ENCODE measurements around the gene BAZ2B.
"Not testable (repeated sequence)": the region's sequence is repeated elsewhere in the genome, so short reads cannot be mapped to it uniquely, and the experiment has no call there.

BAZ2B gene

DNA sequence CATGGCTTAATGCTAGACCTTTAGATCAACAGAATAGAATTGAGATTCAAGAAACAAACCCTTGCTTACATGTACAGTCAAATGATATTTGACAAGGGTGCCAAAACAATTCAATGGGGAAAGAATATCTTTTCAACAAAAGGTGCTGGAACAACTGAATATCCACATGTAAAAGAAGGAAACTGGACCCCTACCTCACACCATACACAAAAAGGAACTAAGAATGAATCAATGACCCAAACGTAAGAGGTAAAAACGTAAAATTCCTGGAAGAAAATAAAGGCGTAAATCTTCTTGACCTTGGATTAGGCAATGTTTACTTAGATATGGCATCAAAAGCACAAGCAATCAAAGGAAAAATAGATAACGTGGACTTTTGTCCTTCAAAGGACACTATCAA lies 43.1 kb downstream of the BAZ2B start:
- no peak for DNase-seq

DNA sequence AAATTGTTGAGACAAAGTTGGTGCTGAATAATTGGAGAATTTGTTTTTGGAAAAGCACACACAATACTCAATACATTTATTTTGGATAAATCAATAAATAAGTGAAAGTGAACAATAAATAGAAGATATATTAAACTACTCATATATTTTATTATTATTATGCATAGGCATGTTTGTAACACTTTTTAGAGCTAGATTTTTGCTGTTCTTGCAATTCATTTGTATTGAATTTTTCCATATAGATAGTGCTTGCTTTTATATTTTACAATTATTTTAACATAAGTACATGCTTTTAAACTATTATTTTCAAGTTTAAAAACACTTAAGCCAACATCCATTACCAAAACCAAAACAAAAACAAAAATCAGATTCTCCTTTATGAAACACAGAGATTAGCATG lies 43.9 kb downstream of the BAZ2B start:
- DNase-seq, result no peak

DNA sequence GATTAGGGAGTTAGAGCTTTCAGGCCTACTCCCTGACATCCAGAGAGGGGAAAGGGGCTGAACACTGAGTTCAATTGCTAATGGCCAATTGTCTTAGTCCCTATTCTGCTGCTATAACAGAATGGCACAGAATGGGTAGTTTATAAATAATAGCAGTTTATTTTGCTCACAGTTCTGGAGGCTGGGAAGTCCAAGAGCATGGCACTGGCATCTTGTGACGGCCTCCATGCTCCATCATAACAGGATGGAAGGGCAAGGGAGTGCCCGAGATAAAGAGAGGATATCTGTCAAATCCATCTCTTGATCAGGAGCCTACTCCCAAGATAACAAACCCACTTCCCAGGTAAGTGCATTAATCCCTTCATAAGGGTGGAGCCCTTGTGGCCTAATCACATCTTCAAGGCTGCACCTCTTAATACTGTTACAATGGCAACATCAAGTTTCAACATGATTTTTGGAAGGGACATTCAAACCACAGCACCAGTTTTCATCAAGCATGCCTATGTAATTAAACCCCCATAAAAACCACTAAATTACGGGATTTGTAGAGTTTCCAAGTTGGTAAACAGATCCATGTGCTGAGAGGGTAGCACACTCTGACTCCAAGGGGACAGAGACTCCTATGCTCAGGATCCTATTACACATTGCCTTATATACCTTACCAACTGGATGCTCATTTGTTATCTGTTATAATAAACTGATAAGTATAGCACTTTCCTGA lies 44.6 kb downstream of the BAZ2B start:
- DNase-seq, result no peak

DNA sequence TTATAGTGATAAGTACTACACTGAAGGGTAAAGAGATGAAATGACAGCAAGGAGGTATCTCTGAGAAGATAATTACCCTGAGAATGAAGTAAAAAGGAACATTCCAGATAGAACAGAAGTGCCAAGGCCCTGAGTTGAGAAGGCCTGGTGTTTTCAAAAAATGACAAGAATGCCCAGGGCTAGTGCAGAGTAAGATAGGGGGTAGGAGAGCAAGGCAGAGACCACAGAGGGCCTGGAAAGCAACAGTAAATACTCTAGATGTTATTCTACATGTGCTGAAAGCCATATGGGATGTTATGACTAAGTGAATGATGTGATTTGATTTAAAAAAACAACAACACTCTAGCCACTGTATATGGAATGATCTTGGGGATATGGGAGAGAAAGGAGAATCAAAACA lies 52.3 kb downstream of the BAZ2B start:
- DNase-seq, result no peak

DNA sequence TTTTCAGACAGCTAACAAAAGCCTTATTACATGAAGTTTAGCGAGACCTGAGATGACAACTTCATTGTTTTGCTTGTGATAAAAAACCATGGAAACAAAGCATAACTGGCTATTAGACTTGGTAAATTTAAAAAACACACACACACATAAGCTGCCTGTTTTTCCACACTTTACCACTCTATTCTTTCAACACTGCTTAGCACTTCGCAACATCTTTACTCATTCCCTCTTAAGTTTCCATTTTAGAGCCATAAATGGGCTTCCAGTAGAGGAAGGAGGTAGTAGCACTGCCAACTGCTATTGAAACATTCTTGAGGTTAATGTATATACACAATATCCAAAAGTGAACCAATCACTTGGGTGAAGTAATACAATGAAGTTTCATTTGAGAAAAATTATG lies 54.1 kb downstream of the BAZ2B start:
- DNase-seq, result no peak

DNA sequence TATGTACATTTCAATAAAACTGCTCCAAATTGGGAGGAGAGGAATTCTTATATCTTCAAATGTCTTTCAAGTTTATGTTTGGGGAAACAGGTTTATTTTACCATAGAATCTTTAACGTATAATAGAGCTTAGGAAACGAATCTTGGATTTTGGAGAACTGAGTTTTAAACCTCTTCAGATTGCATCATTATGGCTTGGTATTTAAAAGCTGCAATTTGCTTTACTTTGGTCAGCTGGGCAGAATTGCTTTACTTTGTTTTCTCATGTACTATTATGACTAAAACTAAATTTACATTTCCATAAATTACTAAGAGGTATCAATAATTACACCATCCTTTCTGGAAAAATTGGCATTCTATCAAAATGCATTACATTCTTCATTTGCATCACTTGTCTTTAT lies 54.6 kb downstream of the BAZ2B start:
- DNase-seq, result no peak

DNA sequence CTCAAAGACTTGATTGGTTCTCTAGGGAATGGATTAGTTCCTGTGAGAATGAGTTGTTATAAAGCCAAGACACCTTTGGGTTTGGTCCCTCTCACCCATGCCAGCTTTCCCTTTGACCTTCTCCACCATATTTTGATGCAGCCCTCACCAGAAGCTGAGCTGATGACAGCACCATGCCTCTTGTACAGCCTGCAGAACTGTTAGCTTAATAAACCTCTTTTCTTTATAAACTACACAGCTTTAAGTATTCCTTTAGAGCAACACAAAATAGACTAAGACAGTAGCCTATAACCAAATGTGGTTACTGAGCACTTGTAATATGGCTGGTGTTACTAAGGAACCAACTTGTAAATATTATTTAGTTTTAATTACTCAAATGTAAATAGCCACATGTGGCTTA lies 55.1 kb downstream of the BAZ2B start:
- no peak for DNase-seq

DNA sequence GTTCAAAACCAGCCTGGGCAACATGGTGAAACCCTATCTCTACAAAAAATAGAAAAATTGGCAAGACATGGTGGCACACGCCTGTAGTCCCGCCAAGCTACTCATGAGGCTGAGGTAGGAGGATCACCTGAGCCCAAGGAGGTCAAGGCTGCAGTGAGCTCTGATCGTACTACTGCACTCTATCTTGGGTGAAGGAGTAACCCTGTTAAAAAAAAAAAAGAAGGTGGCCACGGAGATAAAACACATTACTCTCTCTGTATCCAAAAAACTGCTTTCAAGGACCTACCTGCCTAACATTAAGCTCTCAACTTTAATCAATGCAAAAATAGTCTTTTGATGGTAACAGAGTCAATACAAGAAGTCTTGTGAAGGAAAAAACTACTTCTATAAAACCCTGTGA lies 57.3 kb downstream of the BAZ2B start:
- DNase-seq, result no peak

DNA sequence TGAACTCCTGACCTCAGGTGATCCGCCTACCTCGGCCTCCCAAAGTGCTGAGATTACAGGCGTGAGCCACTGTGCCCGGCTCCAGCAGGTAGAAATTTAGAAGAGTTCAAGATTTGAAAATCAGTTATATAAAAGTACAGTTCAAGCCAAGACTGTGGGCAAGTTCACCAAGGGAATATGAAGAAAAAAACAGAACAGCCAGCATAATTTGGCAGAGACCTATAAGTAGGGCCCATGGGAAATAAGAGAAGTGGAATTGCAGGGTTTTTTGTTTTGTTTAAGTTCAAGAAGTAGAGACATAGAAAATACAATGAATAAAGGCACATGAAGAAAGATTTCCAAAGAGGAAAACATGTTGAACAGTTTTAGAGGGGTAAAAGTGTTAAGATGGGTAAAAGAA lies 57.9 kb downstream of the BAZ2B start:
- no peak for DNase-seq

DNA sequence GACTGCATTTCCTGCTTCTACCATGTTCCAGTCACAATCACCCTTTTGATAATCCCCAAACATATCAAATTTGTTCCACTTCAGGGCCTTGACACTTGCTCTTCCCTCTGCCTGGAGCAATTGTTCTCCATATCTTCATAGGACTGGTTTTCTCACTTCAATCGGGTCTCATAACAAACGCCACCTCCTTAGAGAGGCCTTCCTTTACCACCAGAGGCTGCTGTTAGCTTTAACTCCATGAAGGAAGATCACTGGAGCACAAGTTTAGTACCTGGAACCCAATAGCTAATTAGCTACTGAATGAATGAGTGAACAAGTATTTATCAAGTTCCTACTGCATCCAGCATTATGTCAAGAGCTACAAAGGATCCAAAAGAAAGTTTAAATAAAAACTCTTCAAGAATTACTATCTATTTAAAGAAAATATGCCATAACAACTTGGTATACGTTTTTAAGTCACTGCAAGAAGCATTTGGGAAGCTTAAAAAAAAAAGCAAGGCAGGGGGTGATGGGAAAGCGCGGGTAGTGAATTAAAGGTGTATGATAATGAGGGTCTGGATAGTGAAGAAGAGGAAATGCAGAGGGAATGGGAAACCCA lies 58.8 kb downstream of the BAZ2B start:
- DNase-seq, result no peak

DNA sequence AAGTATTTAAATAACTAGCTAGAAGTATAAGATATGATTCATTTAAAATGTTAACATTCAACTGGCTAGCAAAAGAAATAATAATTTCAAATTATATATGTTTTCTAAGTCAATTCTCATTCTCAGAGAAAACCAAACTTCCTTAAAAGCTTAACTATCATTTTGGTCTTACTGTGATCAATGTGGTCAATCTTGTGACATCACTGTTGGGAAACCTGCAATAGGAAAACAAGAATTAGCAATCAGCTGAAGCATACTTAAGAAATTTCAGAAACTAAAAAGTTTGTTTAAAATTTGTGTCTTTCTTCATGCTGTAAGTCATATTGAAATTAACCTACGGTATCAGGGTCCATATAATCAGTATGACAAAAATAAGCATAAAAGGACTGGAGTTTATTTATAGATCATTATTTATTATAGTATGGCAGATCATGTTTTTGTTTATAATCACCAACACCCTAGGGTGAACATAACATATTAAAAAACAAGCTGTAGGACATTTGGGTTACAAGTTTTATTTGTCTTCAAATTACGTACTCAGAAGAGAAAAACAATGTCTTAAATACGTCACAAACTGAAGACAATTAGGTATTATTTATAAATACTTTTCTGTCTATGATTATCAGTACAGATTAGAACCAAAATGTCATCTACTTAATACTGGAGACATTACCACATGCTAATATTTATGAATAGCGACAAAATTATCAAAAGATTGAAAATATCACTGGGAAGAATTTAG lies 60.5 kb downstream of the BAZ2B start:
- DNase-seq, result no peak

DNA sequence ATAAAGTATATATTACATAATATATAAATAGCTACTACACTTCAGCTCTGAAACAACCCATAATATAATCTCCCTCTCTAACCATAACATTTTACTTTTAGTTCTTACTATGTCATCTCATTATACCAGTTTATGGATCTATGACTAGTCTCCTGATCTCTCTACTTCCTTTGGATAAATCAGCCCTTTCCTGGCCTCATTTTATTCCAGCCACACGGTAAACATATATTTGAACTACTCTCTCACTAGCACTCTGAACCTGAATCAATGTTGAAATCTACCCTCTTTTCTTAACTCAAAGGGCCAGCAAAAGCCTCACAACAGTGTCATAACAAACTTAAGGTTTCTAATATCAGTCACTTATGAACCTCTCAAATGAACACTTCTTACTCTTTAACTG lies 62.6 kb downstream of the BAZ2B start:
- DNase-seq, result no peak

DNA sequence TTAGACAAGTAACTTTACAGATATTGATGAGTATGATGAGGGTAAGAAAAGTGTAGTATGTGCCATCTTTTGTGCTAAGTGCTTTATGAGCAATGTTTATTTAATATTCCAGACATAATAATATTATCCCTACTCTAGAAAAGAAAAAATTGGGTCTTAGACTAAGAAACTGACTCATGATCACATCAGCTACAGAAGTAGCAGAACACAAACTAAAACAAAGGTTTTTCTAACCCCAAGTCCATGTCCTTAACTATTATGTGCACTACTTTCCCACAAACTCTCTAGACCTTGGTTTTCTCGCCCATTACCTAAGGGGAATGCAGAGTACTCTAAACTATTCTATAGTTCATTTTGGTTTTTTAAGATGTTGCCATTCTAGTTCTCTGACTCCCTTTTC lies 64.5 kb downstream of the BAZ2B start:
- no peak for DNase-seq

DNA sequence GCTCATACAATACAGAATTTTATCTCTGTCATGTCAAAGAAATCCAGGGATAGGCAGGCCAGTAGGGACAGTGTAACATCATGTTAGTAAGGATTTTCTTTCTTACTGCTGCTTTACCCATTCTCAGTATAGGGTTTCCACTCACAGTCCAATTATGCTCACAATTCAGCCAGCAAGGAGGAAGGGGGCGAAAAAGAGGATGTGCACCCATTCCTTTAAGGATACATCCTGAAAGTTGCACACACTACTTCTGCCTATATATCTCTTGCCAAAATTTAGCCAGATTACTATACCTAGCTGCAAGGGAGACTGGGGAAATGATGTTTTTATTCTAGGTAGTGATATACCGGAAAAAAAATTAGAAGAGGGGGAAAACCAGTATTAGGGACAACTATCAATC lies 66.1 kb downstream of the BAZ2B start:
- DNase-seq, result no peak

DNA sequence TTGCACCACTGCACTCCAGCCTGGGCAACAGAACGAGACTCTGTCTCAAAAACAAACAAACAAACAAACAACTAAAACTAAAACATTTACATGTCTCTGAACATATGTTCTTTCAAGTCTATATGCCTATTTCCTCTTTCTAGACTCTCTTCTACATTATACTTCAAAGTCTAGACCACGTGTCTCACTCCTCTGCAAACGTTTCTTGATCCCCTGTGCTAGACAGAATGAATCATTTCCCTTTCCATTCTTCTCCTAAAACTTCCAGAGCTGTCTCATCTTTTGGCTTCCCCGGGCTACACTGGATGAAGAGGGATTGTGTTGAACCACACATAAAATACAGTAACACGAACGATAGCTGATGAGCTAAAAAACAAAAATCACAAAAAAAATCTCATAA lies 67.1 kb downstream of the BAZ2B start:
- DNase-seq, result no peak

DNA sequence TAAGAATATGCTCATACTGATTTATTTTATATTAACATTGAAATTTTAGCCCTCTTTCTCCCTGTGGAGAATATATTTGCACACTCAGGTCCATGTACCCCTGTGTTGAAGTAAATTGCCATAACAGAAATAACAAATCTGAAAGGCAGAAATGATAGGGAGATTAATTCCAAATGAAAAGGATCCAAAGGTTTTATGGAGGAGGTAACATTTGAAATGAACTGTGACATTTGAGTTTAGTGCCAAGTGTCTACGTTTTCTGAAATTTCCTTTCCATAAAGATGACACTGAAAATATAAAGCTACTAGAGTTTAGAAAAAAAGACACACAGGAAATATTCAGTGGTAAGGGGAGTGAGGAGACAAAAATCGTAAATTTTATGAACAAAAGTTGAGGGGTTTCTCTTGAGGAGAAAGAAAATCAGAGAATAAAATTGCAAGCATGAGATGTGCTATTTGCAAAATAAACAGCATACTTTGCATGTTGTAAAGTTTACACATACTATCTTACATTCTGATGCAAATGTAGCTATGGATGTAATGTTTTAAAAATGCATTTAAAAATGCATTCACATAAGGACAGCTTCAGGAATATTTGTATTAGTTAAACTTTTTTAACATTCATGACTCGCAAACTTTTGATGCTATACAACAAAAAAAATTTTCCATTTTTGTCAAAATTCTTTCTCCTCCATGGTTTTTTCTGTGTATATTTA lies 69.5 kb downstream of the BAZ2B start:
- no peak for DNase-seq

DNA sequence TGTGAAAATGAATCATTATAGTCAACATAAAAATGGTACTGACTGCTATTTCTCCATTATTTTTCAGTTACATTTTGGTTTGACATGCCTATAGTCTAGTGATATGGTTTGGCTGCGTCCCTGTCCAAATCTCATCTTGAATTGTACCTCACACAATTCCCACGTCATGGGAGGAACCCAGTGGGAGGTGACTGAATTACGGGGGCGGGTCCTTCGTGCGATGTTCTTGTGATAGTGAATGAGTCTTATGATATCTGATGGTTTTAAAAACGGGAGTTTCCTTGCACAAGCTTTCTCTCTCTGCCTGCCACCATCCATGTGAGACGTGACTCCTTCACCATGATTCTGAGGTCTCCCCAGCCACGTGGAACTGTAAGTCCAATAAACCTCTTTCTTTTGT lies 70.3 kb downstream of the BAZ2B start:
- DNase-seq, result no peak

DNA sequence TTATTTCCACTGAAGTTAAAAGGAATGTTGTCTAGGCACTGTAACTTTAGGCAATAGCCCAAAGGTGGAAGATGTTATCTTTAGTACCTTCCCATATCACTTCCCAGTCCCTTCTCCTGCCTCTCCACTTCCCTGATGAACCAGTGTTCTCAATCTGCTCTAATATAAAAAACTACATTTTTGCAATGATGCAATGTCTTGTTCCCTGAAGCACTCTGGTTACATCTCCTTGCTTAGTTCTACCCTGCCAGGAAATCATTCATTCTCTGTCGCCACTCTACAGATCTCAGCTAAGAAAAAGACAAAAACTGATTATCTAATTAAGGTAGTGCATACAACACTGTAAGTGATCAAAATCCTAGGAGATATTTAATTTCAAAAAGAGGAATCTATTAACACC lies 71.3 kb downstream of the BAZ2B start:
- DNase-seq, result no peak

DNA sequence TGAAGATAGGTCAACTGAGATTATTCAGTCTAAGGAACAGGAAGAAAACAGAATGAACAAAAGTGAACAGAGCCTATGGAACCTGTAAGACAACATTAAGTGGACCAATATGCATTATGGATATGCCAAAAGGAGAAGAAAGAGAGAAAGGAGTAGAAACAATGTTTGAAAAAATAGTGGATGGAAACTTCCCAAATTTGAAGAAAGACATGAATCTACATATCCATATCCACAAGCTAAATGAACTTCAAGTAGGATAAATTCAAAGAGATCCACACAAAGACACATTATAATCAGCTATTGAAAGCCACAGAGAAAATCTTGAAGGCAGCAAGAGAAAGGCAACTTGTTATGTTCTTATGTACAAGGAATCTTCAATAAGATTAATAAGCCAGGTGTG lies 74.2 kb downstream of the BAZ2B start:
- no peak for DNase-seq

DNA sequence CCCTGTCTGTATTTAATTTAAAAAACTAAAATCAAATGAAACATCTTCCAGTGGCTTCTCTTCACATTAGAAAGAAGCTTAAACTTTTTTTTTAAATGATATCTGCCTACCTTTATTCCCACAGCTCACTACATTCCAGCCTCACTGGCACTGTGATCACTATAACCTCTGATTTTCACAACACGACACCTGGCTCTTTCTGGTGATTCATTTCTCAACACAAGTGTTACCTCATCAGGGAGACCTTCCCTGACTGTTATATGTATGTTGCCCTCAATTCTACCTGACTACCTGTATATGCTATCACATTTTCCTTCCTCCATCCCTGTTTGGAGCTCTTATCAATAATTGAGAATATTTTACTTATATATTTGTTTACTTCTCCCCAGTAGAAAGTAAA lies 76.6 kb downstream of the BAZ2B start:
- DNase-seq, result no peak

DNA sequence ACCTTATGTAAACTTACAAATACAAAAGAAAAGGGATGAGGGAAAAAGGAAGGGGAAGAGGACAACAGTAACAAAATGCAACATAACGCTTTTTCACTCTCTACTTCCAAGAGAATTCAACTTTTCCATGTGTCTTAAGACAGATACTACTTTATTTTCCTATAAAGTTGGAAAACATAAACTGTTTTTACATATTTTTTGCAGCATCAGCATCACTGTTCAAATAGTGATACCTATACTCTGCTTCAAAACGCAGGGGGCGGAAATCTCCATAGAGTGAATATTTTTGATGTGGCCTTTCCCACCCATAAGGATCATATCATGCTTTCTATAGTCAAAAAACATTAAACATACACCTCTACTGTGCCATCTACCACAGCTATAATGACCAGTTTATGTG lies 77.5 kb downstream of the BAZ2B start:
- no peak for DNase-seq

DNA sequence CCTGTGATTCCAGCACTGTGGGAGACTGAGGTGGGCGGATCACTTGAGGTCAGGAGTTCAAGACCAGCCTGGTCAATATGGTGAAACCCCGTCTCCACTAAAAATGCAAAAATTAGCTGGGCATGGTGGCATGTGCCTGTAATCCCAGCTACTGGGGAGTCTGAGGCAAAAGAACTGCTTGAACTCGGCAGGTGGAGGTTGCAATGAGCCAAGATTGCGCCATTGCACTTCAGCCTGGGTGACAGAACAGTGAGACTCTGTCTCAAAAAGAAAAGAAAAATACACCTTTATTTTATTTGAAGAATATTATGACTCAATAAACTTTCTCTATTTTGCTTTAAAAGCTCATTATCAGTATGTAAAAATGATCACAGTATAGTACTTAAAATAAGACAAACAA lies 81.1 kb downstream of the BAZ2B start:
- DNase-seq, result not testable (repeated sequence)

DNA sequence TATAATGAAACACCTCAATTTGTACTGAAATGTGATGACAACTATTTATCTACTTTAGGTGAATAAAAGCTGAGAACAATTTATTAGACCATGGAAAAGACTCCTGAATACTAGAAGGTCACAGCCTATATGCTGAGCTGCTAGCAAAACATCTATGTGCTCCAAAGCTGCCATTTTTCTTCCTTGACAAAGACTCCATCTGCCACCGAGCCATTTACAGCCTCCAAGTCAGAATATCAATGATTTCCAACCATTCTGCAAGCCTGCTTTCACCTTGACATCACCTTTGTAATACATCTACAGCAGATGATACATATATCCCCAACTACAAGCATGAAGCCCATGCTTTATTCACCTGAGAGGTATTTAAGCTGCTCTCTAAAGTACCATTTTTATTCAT lies 84.9 kb downstream of the BAZ2B start:
- no peak for DNase-seq

DNA sequence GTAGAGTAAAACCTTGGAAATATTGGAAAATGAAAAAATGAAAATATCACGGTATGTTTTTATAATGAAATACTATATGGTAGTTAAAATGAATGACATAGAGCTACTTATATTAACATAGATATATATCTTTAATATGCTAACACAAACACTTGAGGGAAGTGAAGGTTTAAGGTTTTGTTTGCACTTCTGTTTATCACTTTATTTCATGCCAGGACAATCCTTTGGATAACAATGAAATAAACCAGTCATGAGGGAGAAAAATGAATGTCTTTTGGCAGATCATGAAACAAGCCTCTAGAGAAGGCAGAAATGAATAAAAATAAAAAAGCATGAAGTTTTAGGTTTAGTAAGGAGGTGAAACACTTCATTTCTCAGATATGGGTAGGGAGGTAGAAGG lies 89.9 kb downstream of the BAZ2B start:
- DNase-seq, result no peak

Measured in activated T-cell treated with anti-CD3 and anti-CD28 coated beads, Interleukin-2, amount 50 U/mL, for 48 hours (primary cell).